GM23338 (cell line): ENCODE measurements around the gene JPH3. TPM values are rescaled to one million over a fixed set of nuclear protein-coding genes. Genes with fewer than 3 reads are reported as not detected.

Experiments
- ATAC-seq: fragments of 200-7000 bp; cut with Tn5 transposase; 3 replicates; pipeline ENCODE4 v1.9.1; 2020
- DNase-seq: peaks from one replicate; pipeline ENCODE4 v3.0.0-alpha.2; 2015; ENCODE audit warnings: low spot score
- H2AFZ ChIP-seq: fragments of 200-600 bp; sonication (generic); 2 replicates; pipeline ENCODE4 v1.8.0; 2016; ENCODE audit warnings: antibody characterized with exemption, mild to moderate bottlenecking, moderate library complexity
- H3F3A ChIP-seq: fragments of 200-600 bp; sonication (generic); replicated peaks from 2 replicates; pipeline ENCODE4 v1.8.0; 2017; ENCODE audit warnings: antibody characterized with exemption, mixed run types, low read depth
- H3K27ac ChIP-seq: fragments of 200-600 bp; sonication (generic); 2 replicates; pipeline ENCODE4 v1.6.1; 2016; ENCODE audit warnings: low read depth
- H3K27me3 ChIP-seq: fragments of 200-600 bp; sonication (generic); 2 replicates; pipeline ENCODE4 v1.8.0; 2016; ENCODE audit warnings: mild to moderate bottlenecking, mixed run types, moderate library complexity; ENCODE audit not compliant: insufficient read depth
- H3K36me3 ChIP-seq: fragments of 200-600 bp; sonication (generic); 2 replicates; pipeline ENCODE4 v1.8.0; 2016; ENCODE audit warnings: mild to moderate bottlenecking; ENCODE audit not compliant: insufficient read depth
- H3K4me1 ChIP-seq: fragments of 200-600 bp; sonication (generic); 2 replicates; pipeline ENCODE4 v1.8.0; 2016; ENCODE audit warnings: mild to moderate bottlenecking, moderate library complexity; ENCODE audit not compliant: insufficient read depth
- H3K4me2 ChIP-seq: fragments of 200-600 bp; sonication (generic); 2 replicates; pipeline ENCODE4 v1.7.1; 2017; ENCODE audit warnings: mixed run types
- H3K4me3 ChIP-seq: fragments of 200-600 bp; sonication (generic); 2 replicates; pipeline ENCODE4 v1.6.1; 2016; ENCODE audit warnings: mixed run types
- H3K79me2 ChIP-seq: fragments of 200-600 bp; sonication (generic); replicated peaks from 2 replicates; pipeline ENCODE4 v1.8.0; 2017; ENCODE audit warnings: mild to moderate bottlenecking; ENCODE audit not compliant: insufficient read depth
- H3K9me2 ChIP-seq: fragments of 200-600 bp; sonication (generic); 2 replicates; pipeline ENCODE4 v1.8.0; 2017; ENCODE audit not compliant: insufficient read depth
- H4K20me1 ChIP-seq: fragments of 200-600 bp; sonication (generic); replicated peaks from 2 replicates; pipeline ENCODE4 v1.8.0; 2017; ENCODE audit warnings: mild to moderate bottlenecking; ENCODE audit not compliant: insufficient read depth
- H3K27ac Mint-ChIP-seq: 2 replicates; pipeline ENCODE4 v1.8.0; 2020; ENCODE audit warnings: inconsistent platforms, mild to moderate bottlenecking, moderate library complexity, mixed read lengths
- H3K27me3 Mint-ChIP-seq: 3 replicates; pipeline ENCODE4 v1.8.0; 2022; ENCODE audit warnings: low read depth, mild to moderate bottlenecking, moderate library complexity, mixed read lengths, inconsistent platforms; ENCODE audit not compliant: insufficient read depth, poor library complexity
- H3K36me3 Mint-ChIP-seq: 3 replicates; pipeline ENCODE4 v1.8.0; 2021; ENCODE audit warnings: low read depth, mild to moderate bottlenecking, inconsistent platforms, moderate library complexity, mixed read lengths
- H3K4me1 Mint-ChIP-seq: 3 replicates; pipeline ENCODE4 v1.8.0; 2020; ENCODE audit warnings: mild to moderate bottlenecking, inconsistent platforms, mixed read lengths
- H3K4me3 Mint-ChIP-seq: 3 replicates; pipeline ENCODE4 v1.8.0; 2021; ENCODE audit warnings: moderate library complexity, mild to moderate bottlenecking, inconsistent platforms, mixed read lengths
- H3K9me3 Mint-ChIP-seq: 3 replicates; pipeline ENCODE4 v1.8.0; 2020; ENCODE audit warnings: moderate library complexity, mild to moderate bottlenecking, inconsistent platforms, mixed read lengths
- CREB1 ChIP-seq: fragments of 250-450 bp; sonication (Bioruptor Pico); IDR thresholded peaks from 2 replicates; pipeline ENCODE4 v1.5.0; 2020; ENCODE audit warnings: low read depth, mild to moderate bottlenecking, moderate library complexity
- EZH2 ChIP-seq: fragments of 200-600 bp; sonication (generic); IDR thresholded peaks from one replicate; pipeline ENCODE4 v1.8.0; 2017; ENCODE audit warnings: antibody characterized with exemption, mild to moderate bottlenecking, low read depth; ENCODE audit not compliant: unreplicated experiment
- EZH2phosphoT487 ChIP-seq: fragments of 200-600 bp; sonication (generic); IDR thresholded peaks from one replicate; pipeline ENCODE4 v1.8.1; 2018; ENCODE audit warnings: antibody characterized with exemption; ENCODE audit not compliant: unreplicated experiment
- JUNB ChIP-seq: IDR thresholded peaks from one replicate; pipeline ENCODE4 v1.6.1; 2016; ENCODE audit warnings: antibody characterized with exemption; ENCODE audit not compliant: unreplicated experiment
- NANOG ChIP-seq: IDR thresholded peaks from 2 replicates; pipeline ENCODE4 v1.6.1; 2016; ENCODE audit warnings: antibody characterized with exemption, borderline replicate concordance
- POLR2AphosphoS5 ChIP-seq: IDR thresholded peaks from 2 replicates; pipeline ENCODE4 v1.6.1; 2016; ENCODE audit warnings: antibody characterized with exemption, low read depth
- STAT1 ChIP-seq: IDR thresholded peaks from one replicate; pipeline ENCODE4 v1.6.1; 2016; ENCODE audit warnings: antibody characterized with exemption; ENCODE audit not compliant: unreplicated experiment
- ZNF114 ChIP-seq: fragments of 250-450 bp; sonication (Bioruptor Pico); IDR thresholded peaks from 2 replicates; pipeline ENCODE4 v1.5.0; 2020; ENCODE audit warnings: mild to moderate bottlenecking, moderate library complexity
- ZNF331 ChIP-seq: fragments of 250-450 bp; sonication (Bioruptor Pico); IDR thresholded peaks from 2 replicates; pipeline ENCODE4 v1.5.0; 2020; ENCODE audit warnings: low read depth, mild to moderate bottlenecking, moderate library complexity
- polyA plus RNA-seq: library from polyadenylated mRNA; unstranded; fragments of >200 nt; fragmentation: Nextera tagmentation; extraction: Ambion mirVana; gene quantifications from 2 replicates; pipeline ENCODE4 v1.2.1, GENCODE V29; 2016
- total RNA-seq: library from RNA; depleted of rRNA; stranded (reverse); fragments of >200 nt; shearing (Covaris generic); gene quantifications from 2 replicates; pipeline ENCODE4 v1.2.3, GENCODE V29; 2014
- TF ChIP-seq, protein P1 (sequence below), 2 experiments: fragments of 200-600 bp in 1 of 2; sonication (generic) in 1 of 2; conservative IDR thresholded peaks; 2 replicates each; pipeline versions ENCODE4 v1.5.1 to v1.6.1; 2016 to 2017; ENCODE audit warnings: antibody characterized with exemption in 2 of 2, low read depth in 2 of 2, mild to moderate bottlenecking in 2 of 2, moderate library complexity in 1 of 2
- TF ChIP-seq, protein P2 (sequence below): IDR thresholded peaks from 2 replicates; pipeline ENCODE4 v1.6.1; 2016; ENCODE audit warnings: antibody characterized with exemption
- TF ChIP-seq, protein P3 (sequence below): fragments of 250-450 bp; sonication (Bioruptor Pico); IDR thresholded peaks from 2 replicates; pipeline ENCODE4 v1.5.0; 2020; ENCODE audit warnings: mild to moderate bottlenecking, moderate library complexity

The JPH3 gene
- total and polyA plus RNA-seq, 2 experiments from 2014 or later: 8.4 to 38.3 TPM

GRCh38 chr16:87705771-87706277 is 103.5 kb downstream of the JPH3 start (continued):
- TF ChIP-seq, protein P1, sequence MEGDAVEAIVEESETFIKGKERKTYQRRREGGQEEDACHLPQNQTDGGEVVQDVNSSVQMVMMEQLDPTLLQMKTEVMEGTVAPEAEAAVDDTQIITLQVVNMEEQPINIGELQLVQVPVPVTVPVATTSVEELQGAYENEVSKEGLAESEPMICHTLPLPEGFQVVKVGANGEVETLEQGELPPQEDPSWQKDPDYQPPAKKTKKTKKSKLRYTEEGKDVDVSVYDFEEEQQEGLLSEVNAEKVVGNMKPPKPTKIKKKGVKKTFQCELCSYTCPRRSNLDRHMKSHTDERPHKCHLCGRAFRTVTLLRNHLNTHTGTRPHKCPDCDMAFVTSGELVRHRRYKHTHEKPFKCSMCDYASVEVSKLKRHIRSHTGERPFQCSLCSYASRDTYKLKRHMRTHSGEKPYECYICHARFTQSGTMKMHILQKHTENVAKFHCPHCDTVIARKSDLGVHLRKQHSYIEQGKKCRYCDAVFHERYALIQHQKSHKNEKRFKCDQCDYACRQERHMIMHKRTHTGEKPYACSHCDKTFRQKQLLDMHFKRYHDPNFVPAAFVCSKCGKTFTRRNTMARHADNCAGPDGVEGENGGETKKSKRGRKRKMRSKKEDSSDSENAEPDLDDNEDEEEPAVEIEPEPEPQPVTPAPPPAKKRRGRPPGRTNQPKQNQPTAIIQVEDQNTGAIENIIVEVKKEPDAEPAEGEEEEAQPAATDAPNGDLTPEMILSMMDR (conservative IDR thresholded peaks at IDR 0.05; ENCODE audit: low read depth in 2 of 2): no peak
- TF ChIP-seq ZNF331 (CRISPR knock-in tag) (no peak), POLR2AphosphoS5 (no peak)

DNA sequence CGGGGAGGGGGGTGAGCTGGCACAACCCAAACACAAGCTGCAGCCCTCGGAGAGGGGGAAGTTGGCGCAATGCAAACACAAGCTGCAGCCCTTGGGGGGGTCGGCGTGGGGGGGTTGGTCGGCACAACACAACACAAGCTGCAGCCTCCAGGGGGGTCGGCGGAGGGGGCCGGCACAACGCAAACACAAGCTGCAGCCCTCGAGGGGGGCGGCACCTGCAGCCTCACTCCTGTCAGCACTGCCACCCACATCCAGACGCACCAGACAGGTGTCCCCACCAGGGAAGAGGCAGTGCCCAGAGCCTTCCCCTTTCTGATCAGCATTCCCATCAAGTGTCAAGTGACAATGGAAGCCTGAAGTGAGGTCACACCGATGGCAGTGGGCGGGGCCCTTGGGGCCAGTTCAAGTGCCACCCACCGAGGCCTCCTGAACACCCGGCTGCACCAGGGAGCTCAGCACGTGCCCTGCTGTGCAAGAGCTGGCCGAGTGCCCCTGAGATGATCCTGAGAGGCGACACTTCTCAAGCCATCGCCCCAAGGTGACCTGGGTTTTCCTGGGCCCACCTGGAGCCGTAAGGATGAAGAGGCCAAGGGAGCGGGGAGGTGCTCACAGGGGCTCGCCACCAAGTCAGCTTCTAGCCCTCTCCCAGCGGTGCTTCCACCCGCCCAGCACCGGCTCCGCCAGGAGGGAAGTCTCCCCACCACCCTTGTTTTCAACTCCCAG is 104.1 kb downstream of the JPH3 start:
- Histone ChIP-seq H3K4me3 (no peak overlapping the region), H4K20me1 (no peaks in the 10 kb centered on the region; the same call in 1 of the 2 replicates), H3K9me2 (no peaks in the 10 kb centered on the region), H3K79me2 (peaks cover 13% of the 10 kb centered on the region), H3K4me1 (no peaks in the 10 kb centered on the region), H3K27me3 (no peaks in the 10 kb centered on the region), H3K36me3 (no peaks in the 10 kb centered on the region), H2AFZ (no peak overlapping the region), H3K4me2 (no peak overlapping the region), H3F3A (peaks cover 7% of the 10 kb centered on the region; the same call in 1 of the 2 replicates), H3K27ac (no peak overlapping the region)
- H3K9me3 Mint-ChIP-seq: no peaks in the 10 kb centered on the region; the same call in 2 of the 3 replicates
- TF ChIP-seq, protein P2, sequence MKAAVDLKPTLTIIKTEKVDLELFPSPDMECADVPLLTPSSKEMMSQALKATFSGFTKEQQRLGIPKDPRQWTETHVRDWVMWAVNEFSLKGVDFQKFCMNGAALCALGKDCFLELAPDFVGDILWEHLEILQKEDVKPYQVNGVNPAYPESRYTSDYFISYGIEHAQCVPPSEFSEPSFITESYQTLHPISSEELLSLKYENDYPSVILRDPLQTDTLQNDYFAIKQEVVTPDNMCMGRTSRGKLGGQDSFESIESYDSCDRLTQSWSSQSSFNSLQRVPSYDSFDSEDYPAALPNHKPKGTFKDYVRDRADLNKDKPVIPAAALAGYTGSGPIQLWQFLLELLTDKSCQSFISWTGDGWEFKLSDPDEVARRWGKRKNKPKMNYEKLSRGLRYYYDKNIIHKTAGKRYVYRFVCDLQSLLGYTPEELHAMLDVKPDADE: no peak
- TF ChIP-seq, protein P1 (conservative IDR thresholded peaks at IDR 0.05; ENCODE audit: low read depth in 2 of 2): no peak
- TF ChIP-seq ZNF114 (CRISPR knock-in tag) (no peak), JUNB (no peak), ZNF331 (CRISPR knock-in tag) (no peak), EZH2phosphoT487 (no peak), NANOG (no peak), POLR2AphosphoS5 (no peak), STAT1 (no peak), EZH2 (no peak), CREB1 (CRISPR knock-in tag) (no peak)
- TF ChIP-seq, protein P3, sequence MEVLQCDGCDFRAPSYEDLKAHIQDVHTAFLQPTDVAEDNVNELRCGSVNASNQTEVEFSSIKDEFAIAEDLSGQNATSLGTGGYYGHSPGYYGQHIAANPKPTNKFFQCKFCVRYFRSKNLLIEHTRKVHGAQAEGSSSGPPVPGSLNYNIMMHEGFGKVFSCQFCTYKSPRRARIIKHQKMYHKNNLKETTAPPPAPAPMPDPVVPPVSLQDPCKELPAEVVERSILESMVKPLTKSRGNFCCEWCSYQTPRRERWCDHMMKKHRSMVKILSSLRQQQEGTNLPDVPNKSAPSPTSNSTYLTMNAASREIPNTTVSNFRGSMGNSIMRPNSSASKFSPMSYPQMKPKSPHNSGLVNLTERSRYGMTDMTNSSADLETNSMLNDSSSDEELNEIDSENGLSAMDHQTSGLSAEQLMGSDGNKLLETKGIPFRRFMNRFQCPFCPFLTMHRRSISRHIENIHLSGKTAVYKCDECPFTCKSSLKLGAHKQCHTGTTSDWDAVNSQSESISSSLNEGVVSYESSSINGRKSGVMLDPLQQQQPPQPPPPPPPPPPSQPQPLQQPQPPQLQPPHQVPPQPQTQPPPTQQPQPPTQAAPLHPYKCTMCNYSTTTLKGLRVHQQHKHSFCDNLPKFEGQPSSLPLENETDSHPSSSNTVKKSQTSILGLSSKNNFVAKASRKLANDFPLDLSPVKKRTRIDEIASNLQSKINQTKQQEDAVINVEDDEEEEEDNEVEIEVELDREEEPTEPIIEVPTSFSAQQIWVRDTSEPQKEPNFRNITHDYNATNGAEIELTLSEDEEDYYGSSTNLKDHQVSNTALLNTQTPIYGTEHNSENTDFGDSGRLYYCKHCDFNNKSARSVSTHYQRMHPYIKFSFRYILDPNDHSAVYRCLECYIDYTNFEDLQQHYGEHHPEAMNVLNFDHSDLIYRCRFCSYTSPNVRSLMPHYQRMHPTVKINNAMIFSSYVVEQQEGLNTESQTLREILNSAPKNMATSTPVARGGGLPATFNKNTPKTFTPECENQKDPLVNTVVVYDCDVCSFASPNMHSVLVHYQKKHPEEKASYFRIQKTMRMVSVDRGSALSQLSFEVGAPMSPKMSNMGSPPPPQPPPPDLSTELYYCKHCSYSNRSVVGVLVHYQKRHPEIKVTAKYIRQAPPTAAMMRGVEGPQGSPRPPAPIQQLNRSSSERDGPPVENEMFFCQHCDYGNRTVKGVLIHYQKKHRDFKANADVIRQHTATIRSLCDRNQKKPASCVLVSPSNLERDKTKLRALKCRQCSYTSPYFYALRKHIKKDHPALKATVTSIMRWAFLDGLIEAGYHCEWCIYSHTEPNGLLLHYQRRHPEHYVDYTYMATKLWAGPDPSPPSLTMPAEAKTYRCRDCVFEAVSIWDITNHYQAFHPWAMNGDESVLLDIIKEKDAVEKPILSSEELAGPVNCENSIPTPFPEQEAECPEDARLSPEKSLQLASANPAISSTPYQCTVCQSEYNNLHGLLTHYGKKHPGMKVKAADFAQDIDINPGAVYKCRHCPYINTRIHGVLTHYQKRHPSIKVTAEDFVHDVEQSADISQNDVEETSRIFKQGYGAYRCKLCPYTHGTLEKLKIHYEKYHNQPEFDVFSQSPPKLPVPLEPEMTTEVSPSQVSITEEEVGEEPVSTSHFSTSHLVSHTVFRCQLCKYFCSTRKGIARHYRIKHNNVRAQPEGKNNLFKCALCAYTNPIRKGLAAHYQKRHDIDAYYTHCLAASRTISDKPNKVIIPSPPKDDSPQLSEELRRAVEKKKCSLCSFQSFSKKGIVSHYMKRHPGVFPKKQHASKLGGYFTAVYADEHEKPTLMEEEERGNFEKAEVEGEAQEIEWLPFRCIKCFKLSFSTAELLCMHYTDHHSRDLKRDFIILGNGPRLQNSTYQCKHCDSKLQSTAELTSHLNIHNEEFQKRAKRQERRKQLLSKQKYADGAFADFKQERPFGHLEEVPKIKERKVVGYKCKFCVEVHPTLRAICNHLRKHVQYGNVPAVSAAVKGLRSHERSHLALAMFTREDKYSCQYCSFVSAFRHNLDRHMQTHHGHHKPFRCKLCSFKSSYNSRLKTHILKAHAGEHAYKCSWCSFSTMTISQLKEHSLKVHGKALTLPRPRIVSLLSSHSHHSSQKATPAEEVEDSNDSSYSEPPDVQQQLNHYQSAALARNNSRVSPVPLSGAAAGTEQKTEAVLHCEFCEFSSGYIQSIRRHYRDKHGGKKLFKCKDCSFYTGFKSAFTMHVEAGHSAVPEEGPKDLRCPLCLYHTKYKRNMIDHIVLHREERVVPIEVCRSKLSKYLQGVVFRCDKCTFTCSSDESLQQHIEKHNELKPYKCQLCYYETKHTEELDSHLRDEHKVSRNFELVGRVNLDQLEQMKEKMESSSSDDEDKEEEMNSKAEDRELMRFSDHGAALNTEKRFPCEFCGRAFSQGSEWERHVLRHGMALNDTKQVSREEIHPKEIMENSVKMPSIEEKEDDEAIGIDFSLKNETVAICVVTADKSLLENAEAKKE (CRISPR knock-in tag): no peak
- H3K4me3 Mint-ChIP-seq: no peak overlapping the region
- H3K4me1 Mint-ChIP-seq: peaks cover 21% of the 10 kb centered on the region
- H3K27me3 Mint-ChIP-seq: peaks cover 8% of the 10 kb centered on the region
- ATAC-seq: no peak; the same call in 1 of the 3 replicates
- peaks cover 58% of the 10 kb centered on the region for H3K36me3 Mint-ChIP-seq
- H3K27ac Mint-ChIP-seq: no peak overlapping the region; the same call in 1 of the 2 replicates
- DNase-seq: no peak
